Mesenchymal stem cell (in vitro differentiated cells and primary cell): Measurements from ENCODE around the gene IPCEF1.

Experiments
- DNase-seq: peaks from one replicate; pipeline ENCODE4 v3.0.0-alpha.2; 2013
- H2AFZ ChIP-seq: one replicate; pipeline ENCODE4 v1.6.1; 2013; ENCODE audit warnings: low read depth, mild to moderate bottlenecking, control low read depth, inconsistent platforms, low read length, moderate library complexity
- H2AK5ac ChIP-seq: 2 replicates; pipeline ENCODE4 v1.6.1; 2013; ENCODE audit warnings: low read length, moderate library complexity, mild to moderate bottlenecking, inconsistent platforms; ENCODE audit not compliant: severe bottlenecking
- H2BK120ac ChIP-seq: one replicate; pipeline ENCODE4 v1.6.1; 2013; ENCODE audit warnings: low read depth, mild to moderate bottlenecking, inconsistent platforms, low read length, moderate library complexity
- H2BK12ac ChIP-seq, 2 experiments: one replicate each; pipeline ENCODE4 v1.6.1; 2013; ENCODE audit warnings: inconsistent platforms in 2 of 2, low read length in 2 of 2, mild to moderate bottlenecking in 2 of 2, moderate library complexity in 2 of 2, control low read depth in 1 of 2
- H2BK15ac ChIP-seq: one replicate; pipeline ENCODE4 v1.6.1; 2013; ENCODE audit warnings: mild to moderate bottlenecking, low read depth, inconsistent platforms; ENCODE audit not compliant: poor library complexity, severe bottlenecking
- H2BK5ac ChIP-seq: 2 replicates; pipeline ENCODE4 v1.6.1; 2013; ENCODE audit warnings: low read depth, mild to moderate bottlenecking, low read length, control low read depth, inconsistent platforms; ENCODE audit not compliant: poor library complexity, severe bottlenecking
- H3K14ac ChIP-seq, 2 experiments: one replicate each; pipeline ENCODE4 v1.6.1; 2013; ENCODE audit warnings: inconsistent platforms in 2 of 2, low read length in 2 of 2, control low read depth in 1 of 2, mild to moderate bottlenecking in 1 of 2, moderate library complexity in 1 of 2
- H3K18ac ChIP-seq, 2 experiments: one replicate each; pipeline ENCODE4 v1.6.1; 2013; ENCODE audit warnings: inconsistent platforms in 2 of 2, low read length in 2 of 2, control low read depth in 1 of 2, low read depth in 1 of 2, mild to moderate bottlenecking in 1 of 2
- H3K23ac ChIP-seq, 2 experiments: one replicate each; pipeline ENCODE4 v1.6.1; 2013; ENCODE audit warnings: inconsistent platforms in 2 of 2, low read length in 2 of 2, mild to moderate bottlenecking in 2 of 2, moderate library complexity in 2 of 2, control low read depth in 1 of 2
- H3K27ac ChIP-seq: 2 replicates; pipeline ENCODE4 v1.5.1; 2013; ENCODE audit warnings: mild to moderate bottlenecking, moderate library complexity, low read length, control low read depth, inconsistent platforms; ENCODE audit not compliant: poor library complexity, severe bottlenecking
- H3K27me3 ChIP-seq, 2 experiments: 2 replicates each; pipeline versions ENCODE4 v1.6.1 to v1.7.0; 2013; ENCODE audit warnings: low read length in 2 of 2, mild to moderate bottlenecking in 2 of 2, moderate library complexity in 2 of 2, control low read depth in 1 of 2, inconsistent platforms in 1 of 2; ENCODE audit not compliant: control insufficient read depth in 1 of 2, insufficient read depth in 1 of 2
- H3K36me3 ChIP-seq, 2 experiments: 2 replicates each; pipeline versions ENCODE4 v1.6.1 to v1.7.0; 2013; ENCODE audit warnings: low read length in 2 of 2, control low read depth in 1 of 2, inconsistent platforms in 1 of 2, low read depth in 1 of 2, mild to moderate bottlenecking in 1 of 2; ENCODE audit not compliant: insufficient read depth in 2 of 2, control insufficient read depth in 1 of 2
- H3K4ac ChIP-seq, 2 experiments: one replicate each; pipeline ENCODE4 v1.6.1; 2013; ENCODE audit warnings: inconsistent platforms in 2 of 2, low read length in 2 of 2, mild to moderate bottlenecking in 2 of 2, moderate library complexity in 2 of 2, control low read depth in 1 of 2, low read depth in 1 of 2
- H3K4me1 ChIP-seq: 2 replicates; pipeline ENCODE4 v1.6.1; 2013; ENCODE audit warnings: low read depth, low read length, control low read depth; ENCODE audit not compliant: control insufficient read depth, insufficient read depth
- H3K4me2 ChIP-seq: 2 replicates; pipeline ENCODE4 v1.6.1; 2013; ENCODE audit warnings: low read length, mild to moderate bottlenecking, inconsistent platforms; ENCODE audit not compliant: poor library complexity, severe bottlenecking
- H3K4me3 ChIP-seq, 2 experiments: 2 replicates each; pipeline versions ENCODE4 v1.5.1 to v1.7.0; 2013; ENCODE audit warnings: low read length in 2 of 2, mild to moderate bottlenecking in 2 of 2, control low read depth in 1 of 2, low read depth in 1 of 2; ENCODE audit not compliant: insufficient read depth in 1 of 2
- H3K79me1 ChIP-seq: replicated peaks from 2 replicates; pipeline ENCODE4 v1.6.1; 2013; ENCODE audit warnings: mild to moderate bottlenecking, control low read depth, low read length, inconsistent platforms; ENCODE audit not compliant: poor library complexity, severe bottlenecking
- H3K9ac ChIP-seq: 2 replicates; pipeline ENCODE4 v1.7.0; 2013; ENCODE audit warnings: mild to moderate bottlenecking, low read length, moderate library complexity
- H3K9me3 ChIP-seq: 2 replicates; pipeline ENCODE4 v1.7.0; 2013; ENCODE audit warnings: mild to moderate bottlenecking, low read length; ENCODE audit not compliant: control insufficient read depth
- H4K8ac ChIP-seq: one replicate; pipeline ENCODE4 v1.6.1; 2013; ENCODE audit warnings: inconsistent platforms, mild to moderate bottlenecking, low read length, moderate library complexity
- H4K91ac ChIP-seq: one replicate; pipeline ENCODE4 v1.6.1; 2013; ENCODE audit warnings: mild to moderate bottlenecking, low read length, inconsistent platforms
- WGBS: methylation state at CpG from one replicate; pipeline ENCODE4 v1.1.7; 2013; ENCODE audit warnings: mixed read lengths; 5-methylcytosine and 5-hydroxymethylcytosine counted together

Gene IPCEF1

GRCh38 chr6:154210678-154211077, 145.9 kb downstream of the IPCEF1 start:
- DNase-seq: no peak
- Histone ChIP-seq H3K4ac (no peak overlapping the region), H3K4me1 (no peaks in the 10 kb centered on the region), H3K27me3 (no peaks in the 10 kb centered on the region), H3K79me1 (no peaks in the 10 kb centered on the region), H2BK15ac (no peak overlapping the region), H3K9ac (no peak overlapping the region), H3K14ac (no peak overlapping the region), H2AFZ (no peak overlapping the region), H3K27ac (no peak overlapping the region), H3K23ac (no peak overlapping the region), H4K91ac (no peak overlapping the region), H2BK120ac (no peak overlapping the region), H4K8ac (no peak overlapping the region), H3K4me2 (no peak overlapping the region), H3K4me3 (no peak overlapping the region), H3K36me3 (no peaks in the 10 kb centered on the region), H2AK5ac (no peak overlapping the region), H2BK12ac (no peak overlapping the region), H2BK5ac (no peak overlapping the region), H3K18ac (no peak overlapping the region), H3K9me3 (no peaks in the 10 kb centered on the region)

DNA sequence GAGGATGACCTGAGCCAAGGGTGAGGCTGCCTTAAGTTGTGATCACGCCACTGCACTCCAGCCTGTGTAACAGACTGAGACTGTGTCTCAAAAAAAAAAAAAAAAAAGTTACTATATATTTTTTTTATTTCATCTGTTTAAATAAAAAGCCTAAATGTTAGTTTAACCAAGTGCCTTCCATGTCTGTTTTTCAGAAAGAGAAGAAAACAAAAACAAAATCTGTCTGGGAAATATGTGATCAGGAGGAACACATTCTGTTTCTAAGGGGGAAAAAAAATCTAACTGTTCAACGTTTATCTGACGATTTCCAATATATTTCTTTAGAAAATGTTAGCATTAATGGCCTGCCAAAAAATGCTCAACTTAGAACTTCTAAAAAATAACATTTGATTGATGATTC, 147.0 kb downstream of the IPCEF1 start:
- Histone ChIP-seq H3K18ac (no peak overlapping the region), H3K9me3 (no peaks in the 10 kb centered on the region), H3K14ac (no peak overlapping the region), H2AFZ (no peak overlapping the region), H3K23ac (no peak overlapping the region), H3K36me3 (no peaks in the 10 kb centered on the region), H3K79me1 (no peaks in the 10 kb centered on the region), H3K4me3 (no peak overlapping the region), H3K27ac (no peak overlapping the region), H2BK5ac (no peak overlapping the region), H2BK15ac (no peak overlapping the region), H2BK12ac (no peak overlapping the region), H3K27me3 (no peaks in the 10 kb centered on the region), H4K8ac (no peak overlapping the region), H3K9ac (no peak overlapping the region), H3K4ac (no peak overlapping the region), H3K4me1 (no peaks in the 10 kb centered on the region), H2BK120ac (no peak overlapping the region), H2AK5ac (no peak overlapping the region), H4K91ac (no peak overlapping the region), H3K4me2 (no peak overlapping the region)
- WGBS: 100% methylated on average over 1 of the region's 3 CpGs
- DNase-seq: no peak

GRCh38 chr6:154206996-154207395, 149.6 kb downstream of the IPCEF1 start:
- Histone ChIP-seq H3K4ac (no peak overlapping the region), H3K27me3 (no peaks in the 10 kb centered on the region), H3K4me2 (no peak overlapping the region), H2BK120ac (no peak overlapping the region), H3K9ac (no peak overlapping the region), H2AFZ (no peak overlapping the region), H3K27ac (no peak overlapping the region), H3K23ac (no peak overlapping the region), H3K18ac (no peak overlapping the region), H3K14ac (no peak overlapping the region), H3K79me1 (no peaks in the 10 kb centered on the region), H4K8ac (no peak overlapping the region), H2BK12ac (no peak overlapping the region), H3K4me1 (no peaks in the 10 kb centered on the region), H4K91ac (no peak overlapping the region), H2AK5ac (no peak overlapping the region), H3K36me3 (no peaks in the 10 kb centered on the region), H2BK15ac (no peak overlapping the region), H3K9me3 (no peaks in the 10 kb centered on the region), H2BK5ac (no peak overlapping the region), H3K4me3 (no peak overlapping the region)
- 100% methylated on average over 3 of the region's 4 CpGs for WGBS
- DNase-seq: no peak

- no peak for DNase-seq
Measured at GRCh38 chr6:154206141-154206540, 150.5 kb downstream of the IPCEF1 start.

More at GRCh38 chr6:154206141-154206540, 150.5 kb downstream of the IPCEF1 start:
- Histone ChIP-seq H3K9ac (no peak overlapping the region), H3K4ac (no peak overlapping the region), H4K8ac (no peak overlapping the region), H3K23ac (no peak overlapping the region), H3K27ac (no peak overlapping the region), H2AK5ac (no peak overlapping the region), H3K18ac (no peak overlapping the region), H2AFZ (no peak overlapping the region), H2BK5ac (no peak overlapping the region), H3K14ac (no peak overlapping the region), H3K27me3 (no peaks in the 10 kb centered on the region), H3K4me3 (no peak overlapping the region), H4K91ac (no peak overlapping the region), H3K36me3 (no peaks in the 10 kb centered on the region), H2BK120ac (no peak overlapping the region), H3K4me1 (no peaks in the 10 kb centered on the region), H3K79me1 (no peaks in the 10 kb centered on the region), H3K9me3 (no peaks in the 10 kb centered on the region), H2BK15ac (no peak overlapping the region), H2BK12ac (no peak overlapping the region), H3K4me2 (no peak overlapping the region)
- 100% methylated on average over 1 of the region's 2 CpGs for WGBS
